Esophagus squamous epithelium (tissue), 5 donors: Measurements from ENCODE around the gene TSPAN9. TPM values are rescaled to one million over a fixed set of nuclear protein-coding genes. Genes with fewer than 3 reads are reported as not detected.
A peak's percentile ranks its signal among the peaks of the same experiment; 100 is the strongest.

Experiments
- DNase-seq: peaks from one replicate; lab custom pipeline; 2025; lab: John Stamatoyannopoulos, UW
- H3K27ac ChIP-seq, 4 donors: fragments of 200-600 bp; sonication (generic); one replicate each; pipeline ENCODE4 v1.5.1; 2016 to 2019; ENCODE audit warnings: mild to moderate bottlenecking in 1 of 4
- H3K27me3 ChIP-seq, 4 donors: fragments of 200-600 bp; sonication (generic); 1 replicate in 3 of 4; 2 replicates in 1 of 4; pipeline versions ENCODE4 v1.5.1 to v1.6.0; 2017 to 2021; ENCODE audit warnings: antibody characterized with exemption in 1 of 4
- H3K36me3 ChIP-seq, 3 donors: fragments of 200-600 bp; sonication (generic); one replicate each; pipeline ENCODE4 v1.5.1; 2016 to 2019
- H3K4me1 ChIP-seq, 3 donors: fragments of 200-600 bp; sonication (generic); one replicate each; pipeline ENCODE4 v1.5.1; 2017 to 2019
- H3K4me3 ChIP-seq, 4 donors: fragments of 200-600 bp; sonication (generic); 1 replicate in 3 of 4; 2 replicates in 1 of 4; pipeline ENCODE4 v1.5.1; 2016 to 2019; ENCODE audit warnings: mild to moderate bottlenecking in 2 of 4, moderate library complexity in 1 of 4
- H3K9me3 ChIP-seq, 3 donors: fragments of 200-600 bp; sonication (generic); one replicate each; pipeline ENCODE4 v1.5.1; 2016 to 2019
- CTCF ChIP-seq, 6 experiments: fragments of 450-650 bp in 4 of 6; fragments of 200-600 bp in 2 of 6; sonication (generic) in 2 of 6; IDR thresholded peaks; one replicate each; pipeline ENCODE4 v1.5.1; 2016 to 2019; ENCODE audit warnings: antibody characterized with exemption in 6 of 6, mild to moderate bottlenecking in 4 of 6, moderate library complexity in 4 of 6
- POLR2A ChIP-seq, 4 donors: fragments of 450-650 bp; IDR thresholded peaks; one replicate each; pipeline ENCODE4 v1.6.1; 2017; ENCODE audit warnings: antibody characterized with exemption in 4 of 4, mild to moderate bottlenecking in 4 of 4, moderate library complexity in 3 of 4
- WGBS, 2 donors: methylation state at CpG; one replicate each; pipeline ENCODE4 v1.1.5; 2018; 5-methylcytosine and 5-hydroxymethylcytosine counted together
- intact Hi-C: fragments of 100-400 bp; cut with DNase I; formaldehyde crosslinking; loops from one replicate; pipeline ENCODE4 v1.15.0; 2022
- total RNA-seq, 4 donors: library from RNA; depleted of rRNA; stranded (reverse); fragments of >200 nt; gene quantifications; one replicate each; pipeline ENCODE4 v1.1.0, GENCODE V29; 2016
- donor health status: DM: yes; HTN: yes; CAD: no.

TSPAN9 gene
- total RNA-seq = 10 to 100 TPM; 10.6 to 23.7 (median 17.6) TPM

GRCh38 chr12:3076730-3077571 lies at the start of gene TSPAN9:
Gene TSPAN9, plus strand, starts transcription at chr12:3077379. Its CDS starts 123,815 bp downstream, at chr12:3201194.
- Histone ChIP-seq H3K9me3 (no peaks in the 10 kb centered on the region), H3K27ac (peak within 1 kb of the TSS; percentile 94 to 96 (median 94)), H3K4me3 (peak within 1 kb of the TSS; percentile 69 to 94 (median 90)), H3K4me1 (peaks cover 16 to 75% (median 24%) of the 10 kb centered on the region in 3 donors), H3K36me3 (no peaks in the 10 kb centered on the region), H3K27me3 (no peaks in the 10 kb centered on the region)
- WGBS, 2 donors = 2 to 16% methylated on average over 6 of the region's 95 CpGs
- no peak for DNase-seq
- TF ChIP-seq CTCF (IDR thresholded peaks at IDR 0.05) = no peak
- TF ChIP-seq POLR2A (IDR thresholded peaks at IDR 0.05) = peak in 2 of 4 donors; percentile 42 to 55
- intact Hi-C loops = no loop called here

GRCh38 chr12:3028108-3028507 lies 49.1 kb upstream of the TSPAN9 start:
- intact Hi-C loops = no loop called here

GRCh38 chr12:3030821-3031429 lies 46.3 kb upstream of the TSPAN9 start:
- no peaks in the 10 kb centered on the region for H3K27me3 ChIP-seq
- peaks cover 0 to 26% (median 0%) of the 10 kb centered on the region in 3 donors for H3K36me3 ChIP-seq
- H3K4me3 ChIP-seq = no peak overlapping the region
- H3K27ac ChIP-seq = no peak overlapping the region
- no peaks in the 10 kb centered on the region for H3K9me3 ChIP-seq
- peaks cover 0 to 8% (median 0%) of the 10 kb centered on the region in 3 donors for H3K4me1 ChIP-seq
- no peak for DNase-seq
- intact Hi-C loops = loop anchor here (10.0 kb wide), 1 partner anchor 176 kb away; the partner anchor contains the start of gene TEX52
- TF ChIP-seq POLR2A (IDR thresholded peaks at IDR 0.05) = no peak
- TF ChIP-seq CTCF (IDR thresholded peaks at IDR 0.05) = no peak
- 47 to 92% methylated on average over 3 to 9 of the region's 21 CpGs for WGBS, 2 donors

More at GRCh38 chr12:3028108-3028507, 49.1 kb upstream of the TSPAN9 start:
- H3K27me3 ChIP-seq = no peaks in the 10 kb centered on the region
- H3K9me3 ChIP-seq = no peaks in the 10 kb centered on the region
- H3K4me1 ChIP-seq = no peaks in the 10 kb centered on the region
- peaks cover 0 to 28% (median 0%) of the 10 kb centered on the region in 3 donors for H3K36me3 ChIP-seq
- WGBS, 2 donors = 53 to 70% methylated on average over 6 to 7 of the region's 7 CpGs
- H3K27ac ChIP-seq = no peak overlapping the region
- no peak overlapping the region for H3K4me3 ChIP-seq
- TF ChIP-seq CTCF (IDR thresholded peaks at IDR 0.05) = no peak
- no peak for TF ChIP-seq POLR2A (IDR thresholded peaks at IDR 0.05)
- no peak for DNase-seq

GRCh38 chr12:3032161-3032560 lies 45.0 kb upstream of the TSPAN9 start:
- H3K4me3 ChIP-seq = no peak overlapping the region
- 48 to 75% methylated on average over 2 to 4 of the region's 12 CpGs for WGBS, 2 donors
- no peak for DNase-seq
- no peaks in the 10 kb centered on the region for H3K27me3 ChIP-seq
- intact Hi-C loops = loop anchor here (10.0 kb wide), 1 partner anchor 177 kb away; the partner anchor contains the start of gene TEX52
- TF ChIP-seq CTCF (IDR thresholded peaks at IDR 0.05) (no peak), POLR2A (IDR thresholded peaks at IDR 0.05) (no peak)
- H3K36me3 ChIP-seq = peaks cover 0 to 26% (median 0%) of the 10 kb centered on the region in 3 donors
- H3K27ac ChIP-seq = no peak overlapping the region
- H3K9me3 ChIP-seq = no peaks in the 10 kb centered on the region
- peaks cover 0 to 8% (median 0%) of the 10 kb centered on the region in 3 donors for H3K4me1 ChIP-seq
